Lung (tissue), 12 donors: ENCODE results near the gene LY9. TPM values are rescaled to one million over a fixed set of nuclear protein-coding genes. Genes with fewer than 3 reads are reported as not detected.

Experiments
- ATAC-seq: fragments of 200-7000 bp; cut with Tn5 transposase; one replicate; pipeline ENCODE4 v1.9.1; 2020; ENCODE audit warnings: moderate number of reproducible peaks; ENCODE audit not compliant: insufficient read depth, low FRiP score
- DNase-seq, 3 donors: peaks; one replicate each; pipeline ENCODE4 v3.0.0-alpha.2; 2013 to 2017
- H3K27ac ChIP-seq, 2 donors: one replicate each; pipeline ENCODE4 v1.5.1; 2013; ENCODE audit warnings: mild to moderate bottlenecking in 2 of 2, moderate library complexity in 2 of 2, control low read depth in 1 of 2, inconsistent platforms in 1 of 2, low read depth in 1 of 2, low read length in 1 of 2
- H3K27me3 ChIP-seq, 3 donors: one replicate each; pipeline ENCODE4 v1.5.1; 2013; ENCODE audit warnings: low read length in 2 of 3; ENCODE audit not compliant: control insufficient read depth in 3 of 3, insufficient read depth in 3 of 3
- H3K36me3 ChIP-seq, 4 donors: one replicate each; pipeline ENCODE4 v1.5.1; 2013; ENCODE audit warnings: low read length in 4 of 4, mild to moderate bottlenecking in 1 of 4, moderate library complexity in 1 of 4; ENCODE audit not compliant: control insufficient read depth in 4 of 4, insufficient read depth in 4 of 4
- H3K4me1 ChIP-seq, 5 donors: one replicate each; pipeline ENCODE4 v1.5.1; 2013; ENCODE audit warnings: low read length in 5 of 5, mild to moderate bottlenecking in 2 of 5, moderate library complexity in 1 of 5; ENCODE audit not compliant: control insufficient read depth in 5 of 5, insufficient read depth in 5 of 5
- H3K4me3 ChIP-seq: one replicate; pipeline ENCODE4 v1.5.1; 2013; ENCODE audit warnings: mild to moderate bottlenecking, control low read depth, moderate library complexity
- H3K9ac ChIP-seq, 2 donors: one replicate each; pipeline ENCODE4 v1.5.1; 2013; ENCODE audit warnings: low read length in 2 of 2, control low read depth in 1 of 2; ENCODE audit not compliant: insufficient read depth in 1 of 2
- H3K9me3 ChIP-seq, 4 donors: one replicate each; pipeline ENCODE4 v1.5.1; 2013; ENCODE audit warnings: low read length in 3 of 4, mild to moderate bottlenecking in 1 of 4, moderate library complexity in 1 of 4; ENCODE audit not compliant: control insufficient read depth in 4 of 4, insufficient read depth in 3 of 4
- WGBS, 2 donors: extraction: QIAGEN DNeasy Blood & Tissue Kit; methylation state at CpG; one replicate each; pipeline ENCODE4 v1.1.7; 2013; 5-methylcytosine and 5-hydroxymethylcytosine counted together
- polyA plus RNA-seq, 2 donors: library from polyadenylated mRNA; stranded (reverse); fragments of 200-250 nt; gene quantifications; one replicate each; pipeline ENCODE4 v1.2.1, GENCODE V29; 2013
- total RNA-seq, 2 donors: library from RNA; depleted of rRNA in 1 of 2; stranded (reverse); fragments of >200 nt in 1 of 2; gene quantifications; one replicate each; pipeline ENCODE4 v1.2.1, GENCODE V29; 2014 to 2021
- TF ChIP-seq, protein P1 (sequence below): IDR thresholded peaks from 2 replicates; pipeline ENCODE4 v1.5.1; 2012; ENCODE audit warnings: mild to moderate bottlenecking; ENCODE audit errors: control extremely low read depth, extremely low read depth
- donor health status: control.
- donor health status: control.
- donor health status: Bipolar disorder and iron deficiency.
- donor health status: healthy.
- donor health status: DM: yes; HTN: yes; CAD: no.

LY9 gene
- total and polyA plus RNA-seq, 4 donors: 0.94 to 3.4 (median 1.4) TPM

DNA sequence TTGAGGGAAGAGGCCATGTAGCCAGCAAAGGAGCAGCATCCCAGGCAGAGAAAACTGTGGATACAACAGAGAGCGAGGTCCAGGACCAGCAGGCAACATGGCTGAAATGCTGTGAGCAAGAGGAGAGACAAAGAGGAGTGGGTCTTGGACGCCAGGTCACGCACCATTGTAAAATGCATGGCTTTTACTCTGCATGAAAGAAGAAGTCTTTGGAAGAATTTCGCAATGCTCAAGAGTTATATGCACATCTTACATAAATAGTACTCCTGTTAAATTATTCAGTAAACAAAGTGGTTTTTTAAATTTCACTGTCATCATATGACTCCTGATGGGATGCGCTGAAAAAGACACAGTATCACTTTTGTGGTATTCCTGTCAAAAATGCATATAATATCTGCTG lies 63.2 kb downstream of the LY9 start:
- no peak overlapping the region for H3K27ac ChIP-seq
- H3K9me3 ChIP-seq: no peaks in the 10 kb centered on the region
- no peak for ATAC-seq
- H3K4me1 ChIP-seq: peaks cover 0 to 1% (median 0%) of the 10 kb centered on the region in 5 donors
- no peak overlapping the region for H3K9ac ChIP-seq
- H3K4me3 ChIP-seq: no peak overlapping the region
- TF ChIP-seq, protein P1, sequence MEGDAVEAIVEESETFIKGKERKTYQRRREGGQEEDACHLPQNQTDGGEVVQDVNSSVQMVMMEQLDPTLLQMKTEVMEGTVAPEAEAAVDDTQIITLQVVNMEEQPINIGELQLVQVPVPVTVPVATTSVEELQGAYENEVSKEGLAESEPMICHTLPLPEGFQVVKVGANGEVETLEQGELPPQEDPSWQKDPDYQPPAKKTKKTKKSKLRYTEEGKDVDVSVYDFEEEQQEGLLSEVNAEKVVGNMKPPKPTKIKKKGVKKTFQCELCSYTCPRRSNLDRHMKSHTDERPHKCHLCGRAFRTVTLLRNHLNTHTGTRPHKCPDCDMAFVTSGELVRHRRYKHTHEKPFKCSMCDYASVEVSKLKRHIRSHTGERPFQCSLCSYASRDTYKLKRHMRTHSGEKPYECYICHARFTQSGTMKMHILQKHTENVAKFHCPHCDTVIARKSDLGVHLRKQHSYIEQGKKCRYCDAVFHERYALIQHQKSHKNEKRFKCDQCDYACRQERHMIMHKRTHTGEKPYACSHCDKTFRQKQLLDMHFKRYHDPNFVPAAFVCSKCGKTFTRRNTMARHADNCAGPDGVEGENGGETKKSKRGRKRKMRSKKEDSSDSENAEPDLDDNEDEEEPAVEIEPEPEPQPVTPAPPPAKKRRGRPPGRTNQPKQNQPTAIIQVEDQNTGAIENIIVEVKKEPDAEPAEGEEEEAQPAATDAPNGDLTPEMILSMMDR: no peak
- 47 to 73% methylated on average over 5 of the region's 5 CpGs for WGBS, 2 donors
- no peaks in the 10 kb centered on the region for H3K27me3 ChIP-seq
- DNase-seq: no peak
- H3K36me3 ChIP-seq: no peaks in the 10 kb centered on the region

DNA sequence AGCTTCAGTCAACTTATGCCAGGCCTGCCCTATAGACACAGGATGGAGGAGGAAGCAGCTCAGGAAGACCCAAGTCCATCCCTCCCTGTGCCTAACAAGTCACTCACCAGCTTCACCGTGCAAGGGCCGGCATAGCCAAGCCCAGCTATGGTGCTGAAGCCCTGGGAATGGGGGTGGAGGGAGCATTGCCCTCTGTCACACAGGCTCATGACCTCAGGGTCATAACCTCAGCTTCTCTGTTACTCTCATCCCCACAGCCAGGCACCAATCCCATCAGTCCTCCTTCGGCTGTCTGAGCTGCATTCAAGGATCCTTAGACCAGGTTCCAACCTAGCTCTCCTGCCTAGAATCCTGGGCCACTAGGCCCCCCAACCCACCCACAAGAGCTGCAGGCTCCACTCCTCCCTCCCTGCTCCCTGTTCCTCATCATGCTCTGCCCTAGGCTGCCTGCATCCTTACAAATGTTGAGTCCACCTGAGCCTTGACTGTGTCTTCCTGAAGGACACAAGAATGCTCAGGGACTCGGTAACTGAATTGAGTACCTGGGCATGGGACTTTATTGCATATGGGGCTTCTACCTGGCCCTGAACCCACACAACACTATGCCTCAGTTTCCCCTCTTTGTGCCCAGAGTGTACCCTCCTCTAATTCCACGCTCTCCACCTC lies 65.0 kb downstream of the LY9 start:
- WGBS, 2 donors: 54 to 63% methylated on average over 5 of the region's 5 CpGs
- TF ChIP-seq, protein P1: no peak
- no peaks in the 10 kb centered on the region for H3K27me3 ChIP-seq
- no peak overlapping the region for H3K27ac ChIP-seq
- H3K9ac ChIP-seq: no peak overlapping the region
- H3K4me1 ChIP-seq: peaks cover 0 to 1% (median 0%) of the 10 kb centered on the region in 5 donors
- no peak overlapping the region for H3K4me3 ChIP-seq
- ATAC-seq (no peak), DNase-seq (no peak)
- no peaks in the 10 kb centered on the region for H3K36me3 ChIP-seq
- H3K9me3 ChIP-seq: no peaks in the 10 kb centered on the region

DNA sequence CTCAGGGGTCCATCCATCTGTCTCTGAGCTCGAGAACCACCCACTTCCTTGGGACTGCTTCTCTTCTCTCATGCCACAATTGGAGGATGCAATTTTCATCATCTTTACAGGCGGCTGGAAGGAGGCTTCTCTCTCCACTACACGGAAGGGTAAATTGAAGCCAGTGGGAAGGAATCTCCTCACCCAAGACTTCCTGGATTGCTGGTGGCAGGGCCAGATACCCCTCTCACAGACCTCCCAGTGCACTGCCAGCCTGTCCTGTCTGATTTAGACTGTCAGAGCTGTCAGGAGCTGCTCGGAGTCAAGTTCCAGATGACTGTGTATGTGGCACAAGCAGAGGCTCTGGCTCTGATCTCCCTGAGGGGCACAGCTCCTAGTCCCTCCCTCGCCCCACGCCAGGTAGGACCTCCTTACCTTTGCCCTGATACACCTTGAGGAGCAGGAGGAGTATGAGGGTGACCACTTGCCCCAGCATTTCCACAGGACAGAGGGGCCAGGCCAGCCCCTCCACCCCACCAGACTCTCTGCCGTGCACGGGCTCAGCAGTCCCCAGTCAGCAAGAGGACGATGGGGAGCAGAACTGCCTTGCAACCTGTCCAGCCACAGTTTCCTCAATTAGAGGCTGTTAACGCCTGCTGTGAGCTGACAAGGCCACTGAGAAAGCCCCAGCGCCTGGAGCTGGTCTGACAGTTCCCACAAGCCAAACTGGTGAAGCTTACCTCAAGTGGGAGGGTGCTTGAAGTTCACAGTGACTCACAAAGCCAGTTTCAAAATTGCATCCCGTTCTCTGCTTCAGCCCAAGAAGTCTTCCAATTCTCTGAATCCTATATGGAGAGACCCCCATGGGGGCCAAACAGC lies 66.5 kb downstream of the LY9 start, which contains the start of gene CD244:
Gene CD244 (minus strand): TSS at position 685 of the 858 bp plus-strand sequence. CDS start 210 bp downstream, at position 475.
- no peaks in the 10 kb centered on the region for H3K27me3 ChIP-seq
- H3K27ac ChIP-seq: no peak within 1 kb of the TSS
- H3K4me1 ChIP-seq: peaks cover 0 to 1% (median 0%) of the 10 kb centered on the region in 5 donors
- H3K9me3 ChIP-seq: no peaks in the 10 kb centered on the region
- ATAC-seq (peak; percentile 23), DNase-seq (peak in 2 of 3 donors; percentile 10 to 16)
- no peak within 1 kb of the TSS for H3K4me3 ChIP-seq
- TF ChIP-seq, protein P1: no peak
- 18 to 39% methylated on average over 12 of the region's 12 CpGs for WGBS, 2 donors
- no peak within 1 kb of the TSS for H3K9ac ChIP-seq
- H3K36me3 ChIP-seq: no peaks in the 10 kb centered on the region
